ENCODE results near the gene KLC1. TPM values are rescaled to one million over a fixed set of nuclear protein-coding genes. Genes with fewer than 3 reads are reported as not detected.

The KLC1 gene
- total and polyA plus RNA-seq, 10 of the 15 experiments (the other 5 are each of a cell fraction or from before 2014, with no cell fraction given): 5.5 to 137 (median 76.1) TPM

DNA sequence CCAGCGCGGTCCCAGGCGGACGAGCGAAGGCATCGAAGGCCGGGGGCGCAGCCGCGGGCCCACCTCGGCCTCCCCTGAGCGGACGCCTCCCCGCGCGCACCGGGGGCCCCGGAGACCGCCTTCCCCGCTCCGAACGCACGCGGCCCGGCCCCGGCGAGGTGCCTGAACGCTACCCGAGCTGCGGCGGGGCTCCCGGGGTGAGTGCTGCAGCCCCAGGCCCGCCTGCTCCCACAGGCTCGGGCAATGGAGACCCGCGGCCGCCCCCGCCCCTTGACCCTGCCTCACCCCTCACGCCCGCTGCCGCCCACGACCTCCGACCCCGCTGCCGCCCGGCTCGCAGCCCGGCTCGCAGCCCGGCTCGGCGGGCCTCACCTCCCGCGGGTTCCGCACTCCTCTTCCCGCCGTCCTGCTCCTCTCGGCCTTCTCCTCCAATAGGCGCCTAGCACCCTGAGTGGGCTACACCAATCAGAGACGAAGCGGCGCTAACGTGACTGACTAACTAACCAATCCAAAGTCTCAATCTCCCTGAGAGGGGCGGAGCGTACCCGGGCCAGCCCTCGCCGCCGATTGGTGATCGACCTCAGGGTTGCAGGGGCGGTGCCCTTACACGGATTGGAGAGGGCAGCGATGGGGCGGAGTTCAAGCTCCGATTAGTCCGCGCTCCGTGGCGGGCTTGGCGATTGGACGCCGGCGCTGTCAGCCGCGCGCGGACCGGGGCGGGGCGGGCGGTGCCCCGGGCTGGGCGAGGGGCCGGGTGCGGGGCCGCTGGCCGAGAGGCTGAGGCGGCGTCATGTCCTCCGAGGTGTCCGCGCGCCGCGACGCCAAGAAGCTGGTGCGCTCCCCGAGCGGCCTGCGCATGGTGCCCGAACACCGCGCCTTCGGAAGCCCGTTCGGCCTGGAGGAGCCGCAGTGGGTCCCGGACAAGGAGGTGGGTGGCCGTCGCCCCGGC lies 86.3 kb downstream of the KLC1 start, which contains the start of the genes XRCC3 and ZFYVE21:
XRCC3 (minus strand) TSS at position 400 of the 949 bp plus-strand sequence. CDS start 4,364 bp downstream, outside the sequence.
ZFYVE21 (plus strand) TSS at position 759 of the 949 bp plus-strand sequence; CDS start at position 791, 32 bp downstream.
- ATAC-seq (peak; percentile 97), FAIRE-seq (peak; percentile 100), DNase-seq (ENCODE audit: low read depth, low spot score) (peak; percentile 98)
- no peaks in the 10 kb centered on the region for H4K20me1 ChIP-seq (ENCODE audit: control insufficient read depth, insufficient read depth)
- intact Hi-C loops (cut with micrococcal nuclease; ENCODE audit: unreplicated experiment) (no loop called here), in situ Hi-C loops (cut with MboI) (no loop called here)
- no peaks in the 10 kb centered on the region for H3K27me3 ChIP-seq (replicated peaks in 1 of 2; ENCODE audit: control insufficient read depth in 2 of 2, insufficient read depth in 2 of 2, low read length in 1 of 2)
- peak within 1 kb of the TSS; percentile 72 for H3K27ac ChIP-seq (ENCODE audit: control insufficient read depth, insufficient read depth)
- under 1% methylated on average over 65 of the region's 121 CpGs for WGBS (ENCODE audit: insufficient coverage, insufficient replicate concordance, low lambda C conversion rate, missing lambda C conversion rate)
- POLR2A ChIA-PET: interaction anchor here (0.6 to 1.0 kb wide), 6 partner anchors 24 to 90 kb away, joined by 3 to 5 read pairs (median 3); partner anchors contain the start of gene KLC1
- peak within 1 kb of the TSS; percentile 85 for H3K4me2 ChIP-seq (ENCODE audit: control insufficient read depth, insufficient read depth)
- peaks cover 42% of the 10 kb centered on the region for H3K79me2 ChIP-seq (ENCODE audit: control insufficient read depth, insufficient read depth, low read length)
- peaks cover 4% of the 10 kb centered on the region; the same call in 1 of the 2 replicates for H3K4me1 ChIP-seq (ENCODE audit: control insufficient read depth, insufficient read depth, low read length)
- peak within 1 kb of the TSS; percentile 78 for H2AFZ ChIP-seq (ENCODE audit: control insufficient read depth, low read depth, low read length)
- SMC1A ChIA-PET (ENCODE audit: uncharacterized antibody, unreplicated experiment): interaction anchor here (0.6 kb wide), 1 partner anchor 16 kb away, joined by 3 read pairs; no protein-coding TSS in a partner anchor
- BruUV-seq (replicated peaks): no TSS peak
- H3K9me3 ChIP-seq (replicated peaks; ENCODE audit: control insufficient read depth, insufficient read depth, low read length): no peaks in the 10 kb centered on the region
- RAD21 ChIA-PET (ENCODE audit: unreplicated experiment): interaction anchor here (1.0 to 2.4 kb wide), 6 partner anchors 24 to 146 kb away, joined by 3 to 9 read pairs (median 4); no protein-coding TSS in a partner anchor
- H3K36me3 ChIP-seq (ENCODE audit: control insufficient read depth in 2 of 2, insufficient read depth in 2 of 2, low read length in 1 of 2): peaks cover 0 to 6% of the 10 kb centered on the region in 2 experiments; a peak in 2 of 4 replicates
- CTCF ChIA-PET: interaction anchor here (0.6 to 0.7 kb wide), 2 partner anchors 91 to 104 kb away, joined by 3 read pairs; no protein-coding TSS in a partner anchor
- peak within 1 kb of the TSS; percentile 88 for H3K9ac ChIP-seq (ENCODE audit: control insufficient read depth, insufficient read depth, low read length)
- H3K4me3 ChIP-seq: peak within 1 kb of the TSS; percentile 88
- peak; percentile 92 for TF ChIP-seq RB1 (IDR thresholded peaks at IDR 0.05; ENCODE audit: borderline replicate concordance)
- TF ChIP-seq SUPT20H (IDR thresholded peaks at IDR 0.05; ENCODE audit: borderline replicate concordance, control insufficient read depth, low read depth, low read length): no peak
- no peak for TF ChIP-seq MTA3 (IDR thresholded peaks at IDR 0.05; ENCODE audit: borderline replicate concordance, low read length)
- no peak for TF ChIP-seq TARDBP (IDR thresholded peaks at IDR 0.05; ENCODE audit: borderline replicate concordance)
- peak; percentile 68; the same call in 1 of the 2 replicates for TF ChIP-seq TAF1 (IDR thresholded peaks at IDR 0.05; ENCODE audit: borderline replicate concordance, low read depth, low read length)
- TF ChIP-seq HDGF (IDR thresholded peaks at IDR 0.05): peak; percentile 91
- TF ChIP-seq HDAC6 (IDR thresholded peaks at IDR 0.05; ENCODE audit: unreplicated experiment): no peak
- TF ChIP-seq FOS (IDR thresholded peaks at IDR 0.05; ENCODE audit: borderline replicate concordance, extremely low read depth, insufficient read length): peak; percentile 96
- no peak for TF ChIP-seq ATF7 (IDR thresholded peaks at IDR 0.05; ENCODE audit: low read depth)
- no peak for TF ChIP-seq JUNB (IDR thresholded peaks at IDR 0.05)
- peak; percentile 99 for TF ChIP-seq SP1 (IDR thresholded peaks at IDR 0.05; ENCODE audit: low read depth, low read length)
- peak in 1 of 2 experiments; percentile 59; a peak in 1 of 3 replicates for TF ChIP-seq EGR1 (IDR thresholded peaks at IDR 0.05; ENCODE audit: borderline replicate concordance in 1 of 2, low read depth in 2 of 2, low read length in 2 of 2)
- TF ChIP-seq, protein P1, sequence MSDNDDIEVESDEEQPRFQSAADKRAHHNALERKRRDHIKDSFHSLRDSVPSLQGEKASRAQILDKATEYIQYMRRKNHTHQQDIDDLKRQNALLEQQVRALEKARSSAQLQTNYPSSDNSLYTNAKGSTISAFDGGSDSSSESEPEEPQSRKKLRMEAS (IDR thresholded peaks at IDR 0.05; ENCODE audit: low read depth, low read length): no peak; the same call in 1 of the 2 replicates
- TF ChIP-seq NR2F1 (conservative IDR thresholded peaks at IDR 0.05): peak; percentile 92
- TF ChIP-seq SIN3A (IDR thresholded peaks at IDR 0.05; ENCODE audit: low read depth, low read length): peak; percentile 86; the same call in 1 of the 2 replicates
- no peak for TF ChIP-seq RELA (IDR thresholded peaks at IDR 0.05; ENCODE audit: borderline replicate concordance, partially characterized antibody)
- no peak for TF ChIP-seq YBX1 (IDR thresholded peaks at IDR 0.05)
- peak; percentile 78; the same call in 1 of the 2 replicates for TF ChIP-seq RAD51 (IDR thresholded peaks at IDR 0.05)
- TF ChIP-seq PML (IDR thresholded peaks at IDR 0.05; ENCODE audit: low read length): no peak
- TF ChIP-seq RBBP5 (conservative IDR thresholded peaks at IDR 0.05): no peak
- no peak for TF ChIP-seq BMI1 (IDR thresholded peaks at IDR 0.05; ENCODE audit: borderline replicate concordance)
- TF ChIP-seq, protein P2, sequence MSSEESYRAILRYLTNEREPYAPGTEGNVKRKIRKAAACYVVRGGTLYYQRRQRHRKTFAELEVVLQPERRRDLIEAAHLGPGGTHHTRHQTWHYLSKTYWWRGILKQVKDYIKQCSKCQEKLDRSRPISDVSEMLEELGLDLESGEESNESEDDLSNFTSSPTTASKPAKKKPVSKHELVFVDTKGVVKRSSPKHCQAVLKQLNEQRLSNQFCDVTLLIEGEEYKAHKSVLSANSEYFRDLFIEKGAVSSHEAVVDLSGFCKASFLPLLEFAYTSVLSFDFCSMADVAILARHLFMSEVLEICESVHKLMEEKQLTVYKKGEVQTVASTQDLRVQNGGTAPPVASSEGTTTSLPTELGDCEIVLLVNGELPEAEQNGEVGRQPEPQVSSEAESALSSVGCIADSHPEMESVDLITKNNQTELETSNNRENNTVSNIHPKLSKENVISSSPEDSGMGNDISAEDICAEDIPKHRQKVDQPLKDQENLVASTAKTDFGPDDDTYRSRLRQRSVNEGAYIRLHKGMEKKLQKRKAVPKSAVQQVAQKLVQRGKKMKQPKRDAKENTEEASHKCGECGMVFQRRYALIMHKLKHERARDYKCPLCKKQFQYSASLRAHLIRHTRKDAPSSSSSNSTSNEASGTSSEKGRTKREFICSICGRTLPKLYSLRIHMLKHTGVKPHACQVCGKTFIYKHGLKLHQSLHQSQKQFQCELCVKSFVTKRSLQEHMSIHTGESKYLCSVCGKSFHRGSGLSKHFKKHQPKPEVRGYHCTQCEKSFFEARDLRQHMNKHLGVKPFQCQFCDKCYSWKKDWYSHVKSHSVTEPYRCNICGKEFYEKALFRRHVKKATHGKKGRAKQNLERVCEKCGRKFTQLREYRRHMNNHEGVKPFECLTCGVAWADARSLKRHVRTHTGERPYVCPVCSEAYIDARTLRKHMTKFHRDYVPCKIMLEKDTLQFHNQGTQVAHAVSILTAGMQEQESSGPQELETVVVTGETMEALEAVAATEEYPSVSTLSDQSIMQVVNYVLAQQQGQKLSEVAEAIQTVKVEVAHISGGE (CRISPR knock-in tag; IDR thresholded peaks at IDR 0.05): no peak

Data from GM12878 (cell line).